NCI-H82 treated with DMSO at 0.1 percent for 48 hours (cell line): ENCODE data around the gene ALK.
A peak's percentile ranks its signal among the peaks of the same experiment; 100 is the strongest.

ENCODE experiments used
- DNase-seq: peaks from one replicate; lab custom pipeline; 2025; ENCODE audit not compliant: unreplicated experiment; lab: John Stamatoyannopoulos, UW

ALK gene

GRCh38 chr2:29723255-29724001, 198.0 kb downstream of the ALK start:
- DNase-seq, result no peak

GRCh38 chr2:29719639-29720038, 201.7 kb downstream of the ALK start:
- DNase-seq, result no peak

- DNase-seq, result no peak
These were observed 203.2 kb downstream of the ALK start for GRCh38 chr2:29718076-29718686.

GRCh38 chr2:29715655-29716054, 205.7 kb downstream of the ALK start:
- no peak for DNase-seq

- no peak for DNase-seq
These were observed 207.1 kb downstream of the ALK start for GRCh38 chr2:29714333-29714732.

- DNase-seq, result peak; percentile 95
These were observed 215.1 kb downstream of the ALK start for GRCh38 chr2:29706171-29706720.

- DNase-seq, result no peak
These were observed 215.8 kb downstream of the ALK start for GRCh38 chr2:29705616-29706015.

GRCh38 chr2:29703336-29703735, 218.1 kb downstream of the ALK start:
- DNase-seq, result no peak

- no peak for DNase-seq
These were observed 219.1 kb downstream of the ALK start for GRCh38 chr2:29702276-29702675.

- DNase-seq, result no peak
These were observed 220.8 kb downstream of the ALK start for GRCh38 chr2:29700560-29700959.

GRCh38 chr2:29699045-29699444, 222.3 kb downstream of the ALK start:
- DNase-seq, result no peak

- no peak for DNase-seq
These were observed 223.2 kb downstream of the ALK start for GRCh38 chr2:29698216-29698615.

GRCh38 chr2:29697715-29698114, 223.7 kb downstream of the ALK start:
- DNase-seq, result no peak

GRCh38 chr2:29697181-29697580, 224.2 kb downstream of the ALK start:
- no peak for DNase-seq

- DNase-seq, result no peak
These were observed 226.6 kb downstream of the ALK start for GRCh38 chr2:29694741-29695140.

GRCh38 chr2:29691391-29691950, 229.9 kb downstream of the ALK start:
- no peak for DNase-seq

- DNase-seq, result no peak
These were observed 231.7 kb downstream of the ALK start for GRCh38 chr2:29689666-29690065.

- DNase-seq, result no peak
These were observed 233.0 kb downstream of the ALK start for GRCh38 chr2:29688429-29688828.

- DNase-seq, result no peak
These were observed 234.3 kb downstream of the ALK start for GRCh38 chr2:29687121-29687520.

- no peak for DNase-seq
These were observed 244.4 kb downstream of the ALK start for GRCh38 chr2:29676886-29677453.

- DNase-seq, result no peak
These were observed 256.8 kb downstream of the ALK start for GRCh38 chr2:29664578-29664977.

- DNase-seq, result no peak
These were observed 258.1 kb downstream of the ALK start for GRCh38 chr2:29663268-29663667.
